22Rv1 (cell line): ENCODE results near the gene MORC3.
"Not testable (repeated sequence)": the region's sequence is repeated elsewhere in the genome, so short reads cannot be mapped to it uniquely, and the experiment has no call there.

Experiments
- H3K27ac ChIP-seq: fragments of 450-650 bp; 2 replicates; pipeline ENCODE4 v1.5.1; 2017
- CTCF ChIP-seq: fragments of 450-650 bp; IDR thresholded peaks from 2 replicates; pipeline ENCODE4 v1.5.1; 2017; ENCODE audit warnings: mild to moderate bottlenecking
- ZFX ChIP-seq: fragments of 450-650 bp; IDR thresholded peaks from 2 replicates; pipeline ENCODE4 v1.6.1; 2017; ENCODE audit warnings: antibody characterized with exemption, borderline replicate concordance

The MORC3 gene

GRCh38 chr21:36319767-36320420 is at the start of gene MORC3:
Gene MORC3 (plus strand): TSS chr21:36320197. CDS start chr21:36320265, 68 bp downstream.
- peak within 1 kb of the TSS; percentile 94 for H3K27ac ChIP-seq
- TF ChIP-seq ZFX, result no peak
- no peak for TF ChIP-seq CTCF

GRCh38 chr21:36270786-36271695 is 49.0 kb upstream of the MORC3 start:
- not testable (repeated sequence) for H3K27ac ChIP-seq

GRCh38 chr21:36274128-36274527 is 45.9 kb upstream of the MORC3 start:
- no peak for TF ChIP-seq ZFX
- TF ChIP-seq CTCF, result no peak
- no peak overlapping the region for H3K27ac ChIP-seq

- no peak overlapping the region for H3K27ac ChIP-seq
- TF ChIP-seq ZFX (no peak), CTCF (no peak)
Observed at GRCh38 chr21:36282568-36283230, 37.3 kb upstream of the MORC3 start.

GRCh38 chr21:36283231-36283622 is 36.8 kb upstream of the MORC3 start:
- not testable (repeated sequence) for H3K27ac ChIP-seq

- no peak for TF ChIP-seq ZFX
- no peak for TF ChIP-seq CTCF
- H3K27ac ChIP-seq, result no peak overlapping the region
Observed at GRCh38 chr21:36288651-36289243, 31.2 kb upstream of the MORC3 start.

GRCh38 chr21:36291509-36291908 is 28.5 kb upstream of the MORC3 start:
- TF ChIP-seq CTCF (no peak), ZFX (no peak)
- H3K27ac ChIP-seq, result no peak overlapping the region

- TF ChIP-seq CTCF, result no peak
- TF ChIP-seq ZFX, result no peak
- H3K27ac ChIP-seq, result peak overlapping the region; percentile 59
Observed at GRCh38 chr21:36297406-36297937, 22.5 kb upstream of the MORC3 start.
